ENCODE results near the gene LIPT1. TPM values are rescaled to one million over a fixed set of nuclear protein-coding genes. Genes with fewer than 3 reads are reported as not detected.
"Not testable (repeated sequence)": the region's sequence is repeated elsewhere in the genome, so short reads cannot be mapped to it uniquely, and the experiment has no call there.

The LIPT1 gene
- polyA plus RNA-seq (ENCODE audit: insufficient read length in 4 of 4), result 10 to 100 TPM; 10.3 to 17.2 (median 14.8) TPM

GRCh38 chr2:99154643-99155536 lies at the start of gene LIPT1, which contains the start of gene TSGA10:
TSS of gene LIPT1 (plus strand) at chr2:99154967. CDS start at chr2:99161958, 6,991 bp downstream.
TSS of gene TSGA10 (minus strand) at chr2:99154942. CDS start at chr2:99109439, 45,503 bp downstream.
- DNase-seq (ENCODE audit: low read depth in 4 of 4, low spot score in 2 of 4), result peak in 3 of 4 donors; percentile 79 to 89 (median 87)

GRCh38 chr2:99106913-99107312 lies 47.9 kb upstream of the LIPT1 start:
- no peak for DNase-seq (ENCODE audit: low read depth in 4 of 4, low spot score in 2 of 4)

GRCh38 chr2:99111236-99111635 lies 43.5 kb upstream of the LIPT1 start:
- no peak for DNase-seq (ENCODE audit: low read depth in 4 of 4, low spot score in 2 of 4)

- no peak for DNase-seq (ENCODE audit: low read depth in 4 of 4, low spot score in 2 of 4)
Observed at GRCh38 chr2:99111945-99112344, 42.8 kb upstream of the LIPT1 start.

- DNase-seq (ENCODE audit: low read depth in 4 of 4, low spot score in 2 of 4), result no peak
Observed at GRCh38 chr2:99112617-99113016, 42.1 kb upstream of the LIPT1 start.

GRCh38 chr2:99127981-99128380 lies 26.8 kb upstream of the LIPT1 start:
- peak in 1 of 4 donors; percentile 4 for DNase-seq (ENCODE audit: low read depth in 4 of 4, low spot score in 2 of 4)

- DNase-seq (ENCODE audit: low read depth in 4 of 4, low spot score in 2 of 4), result not testable (repeated sequence)
Observed at GRCh38 chr2:99135044-99135556, 19.7 kb upstream of the LIPT1 start.

- no peak for DNase-seq (ENCODE audit: low read depth in 4 of 4, low spot score in 2 of 4)
Observed at GRCh38 chr2:99139003-99139402, 15.8 kb upstream of the LIPT1 start.

- no peak for DNase-seq (ENCODE audit: low read depth in 4 of 4, low spot score in 2 of 4)
Observed at GRCh38 chr2:99140056-99140859, 14.5 kb upstream of the LIPT1 start.

- no peak for DNase-seq (ENCODE audit: low read depth in 4 of 4, low spot score in 2 of 4)
Observed at GRCh38 chr2:99140860-99141109, 14.0 kb upstream of the LIPT1 start.

- peak; percentile 80 to 91 (median 88) for DNase-seq (ENCODE audit: low read depth in 4 of 4, low spot score in 2 of 4)
Observed at GRCh38 chr2:99141110-99142108, 13.4 kb upstream of the LIPT1 start, which contains the start of gene C2orf15. TSS of gene C2orf15 (plus strand) at chr2:99141707. CDS start at chr2:99150559, 8,852 bp downstream.

GRCh38 chr2:99150706-99151105 lies 4.1 kb upstream of the LIPT1 start:
- no peak for DNase-seq (ENCODE audit: low read depth in 4 of 4, low spot score in 2 of 4)

GRCh38 chr2:99152199-99152895 lies 2.4 kb upstream of the LIPT1 start:
- no peak for DNase-seq (ENCODE audit: low read depth in 4 of 4, low spot score in 2 of 4)

GRCh38 chr2:99153921-99154604 lies 704 bp upstream of the LIPT1 start:
- DNase-seq (ENCODE audit: low read depth in 4 of 4, low spot score in 2 of 4), result no peak

GRCh38 chr2:99156891-99157290 lies 2.1 kb downstream of the LIPT1 start:
- no peak for DNase-seq (ENCODE audit: low read depth in 4 of 4, low spot score in 2 of 4)

- no peak for DNase-seq (ENCODE audit: low read depth in 4 of 4, low spot score in 2 of 4)
Observed at GRCh38 chr2:99158599-99158998, 3.8 kb downstream of the LIPT1 start.

- DNase-seq (ENCODE audit: low read depth in 4 of 4, low spot score in 2 of 4), result no peak
Observed at GRCh38 chr2:99159594-99159993, 4.8 kb downstream of the LIPT1 start.

GRCh38 chr2:99166218-99166617 lies 11.5 kb downstream of the LIPT1 start:
- DNase-seq (ENCODE audit: low read depth in 4 of 4, low spot score in 2 of 4), result no peak

GRCh38 chr2:99169534-99169933 lies 14.8 kb downstream of the LIPT1 start:
- no peak for DNase-seq (ENCODE audit: low read depth in 4 of 4, low spot score in 2 of 4)

Data from left renal cortex interstitium (tissue), 4 donors.